B cell (primary cell): ENCODE measurements around the gene SMIM14. TPM values are rescaled to one million over a fixed set of nuclear protein-coding genes. Genes with fewer than 3 reads are reported as not detected.

Source experiments
- ATAC-seq: fragments of 200-7000 bp; cut with Tn5 transposase; one replicate; pipeline ENCODE4 v1.10.0; 2021; ENCODE audit warnings: low read depth, mild to moderate bottlenecking, moderate number of reproducible peaks, moderate library complexity
- CTCF ChIA-PET: fragments of 350-600 bp; sonication (Branson Sonifier 250); formaldehyde crosslinking; loops from one replicate; lab custom pipeline; 2021; ENCODE audit warnings: antibody characterized with exemption, inconsistent platforms; lab: Charles Lee
- POLR2A ChIA-PET: fragments of 350-600 bp; sonication (Branson Sonifier 250); formaldehyde crosslinking; loops from one replicate; lab custom pipeline; 2021; ENCODE audit warnings: antibody characterized with exemption; lab: Charles Lee
- DNase-seq: peaks from one replicate; pipeline ENCODE4 v3.0.0; 2013
- H2AFZ ChIP-seq: 2 replicates; pipeline ENCODE4 v1.6.1; 2012; ENCODE audit warnings: mild to moderate bottlenecking, low read depth, low read length; ENCODE audit not compliant: insufficient read depth, poor library complexity, severe bottlenecking
- H3K27ac ChIP-seq, 2 donors: 1 replicate in 1 of 2; 2 replicates in 1 of 2; pipeline ENCODE4 v1.5.1; 2012 to 2013; ENCODE audit warnings: low read length in 2 of 2, mild to moderate bottlenecking in 2 of 2, moderate library complexity in 1 of 2
- H3K27me3 ChIP-seq, 4 experiments: fragments of 200-600 bp in 1 of 4; sonication (generic) in 1 of 4; replicated peaks in 1 of 4; 1 replicate in 2 of 4; 2 replicates in 2 of 4; pipeline versions ENCODE4 v1.6.1 to v1.7.0; 2013 to 2016; ENCODE audit warnings: low read length in 3 of 4, mild to moderate bottlenecking in 2 of 4, mixed read lengths in 1 of 4, moderate library complexity in 1 of 4; ENCODE audit not compliant: insufficient read depth in 4 of 4, control insufficient read depth in 3 of 4; ENCODE audit errors: control extremely low read depth in 1 of 4
- H3K36me3 ChIP-seq, 2 experiments: replicated peaks in 1 of 2; 1 replicate in 1 of 2; 2 replicates in 1 of 2; pipeline versions ENCODE4 v1.6.1 to v1.7.1; 2013; ENCODE audit warnings: low read length in 1 of 2; ENCODE audit not compliant: insufficient read depth in 2 of 2, control insufficient read depth in 1 of 2; ENCODE audit errors: control extremely low read depth in 1 of 2, extremely low read depth in 1 of 2
- H3K4me1 ChIP-seq, 2 donors: fragments of 200-600 bp in 1 of 2; sonication (generic) in 1 of 2; 1 replicate in 1 of 2; 2 replicates in 1 of 2; pipeline versions ENCODE4 v1.5.1 to v1.6.1; 2013 to 2017; ENCODE audit warnings: low read length in 2 of 2; ENCODE audit not compliant: control insufficient read depth in 2 of 2, insufficient read depth in 2 of 2
- H3K4me2 ChIP-seq: replicated peaks from 2 replicates; pipeline ENCODE3; 2012; ENCODE audit warnings: mild to moderate bottlenecking, low read depth, low read length; ENCODE audit not compliant: poor library complexity, severe bottlenecking
- H3K4me3 ChIP-seq, 5 experiments: fragments of 200-600 bp in 1 of 5; sonication (generic) in 1 of 5; 1 replicate in 3 of 5; 2 replicates in 2 of 5; pipeline versions ENCODE4 v1.5.1 to v1.7.0; 2011 to 2016; ENCODE audit warnings: low read length in 4 of 5, mild to moderate bottlenecking in 4 of 5, low read depth in 2 of 5, control low read depth in 1 of 5, moderate library complexity in 1 of 5; ENCODE audit not compliant: insufficient read depth in 1 of 5; ENCODE audit errors: control extremely low read depth in 1 of 5, extremely low read depth in 1 of 5
- H3K79me2 ChIP-seq: fragments of 200-600 bp; sonication (generic); one replicate; pipeline ENCODE4 v1.6.0; 2016; ENCODE audit warnings: low read length; ENCODE audit not compliant: control insufficient read depth, insufficient read depth
- H3K9ac ChIP-seq: fragments of 200-600 bp; sonication (generic); 2 replicates; pipeline ENCODE4 v1.6.1; 2017; ENCODE audit warnings: mild to moderate bottlenecking, low read length, moderate library complexity
- H3K9me3 ChIP-seq, 3 donors: one replicate each; pipeline versions ENCODE4 v1.6.1 to v1.7.1; 2013; ENCODE audit warnings: low read length in 2 of 3; ENCODE audit not compliant: control insufficient read depth in 2 of 3, insufficient read depth in 1 of 3; ENCODE audit errors: control extremely low read depth in 1 of 3
- H4K20me1 ChIP-seq: 2 replicates; pipeline ENCODE4 v1.6.0; 2012; ENCODE audit warnings: mild to moderate bottlenecking, low read length; ENCODE audit not compliant: insufficient read depth, control insufficient read depth, poor library complexity, severe bottlenecking
- H3K27ac Mint-ChIP-seq: one replicate; pipeline ENCODE4 v1.8.0; 2021; ENCODE audit warnings: mixed read lengths
- H3K27me3 Mint-ChIP-seq: one replicate; pipeline ENCODE4 v1.8.0; 2021; ENCODE audit warnings: mixed read lengths
- H3K4me1 Mint-ChIP-seq: one replicate; pipeline ENCODE4 v1.8.0; 2021; ENCODE audit warnings: mixed read lengths
- H3K4me3 Mint-ChIP-seq: one replicate; pipeline ENCODE4 v1.8.0; 2021; ENCODE audit warnings: mixed read lengths
- H3K9me3 Mint-ChIP-seq: one replicate; pipeline ENCODE4 v1.8.0; 2022; ENCODE audit warnings: mixed read lengths; ENCODE audit not compliant: insufficient read depth
- EZH2 ChIP-seq: IDR thresholded peaks from 2 replicates; pipeline ENCODE4 v1.6.1; 2012; ENCODE audit warnings: borderline replicate concordance, low read depth, mild to moderate bottlenecking, moderate library complexity, low read length; ENCODE audit not compliant: insufficient read depth, poor library complexity, severe bottlenecking
- WGBS: methylation state at CpG from one replicate; pipeline ENCODE4 v1.1.5; 2013; ENCODE audit warnings: missing lambda C conversion rate; ENCODE audit not compliant: insufficient coverage; 5-methylcytosine and 5-hydroxymethylcytosine counted together
- intact Hi-C: fragments of 100-400 bp; cut with micrococcal nuclease; formaldehyde crosslinking; loops from one replicate; pipeline ENCODE4 v1.10.0; 2022
- polyA plus RNA-seq: library from polyadenylated mRNA; depleted of rRNA; stranded (reverse); fragments of >200 nt; gene quantifications from 2 replicates; pipeline ENCODE4 v1.2.3, GENCODE V29; 2012
- total RNA-seq, 2 donors: library from RNA; stranded (reverse); fragments of 120-200 nt in 1 of 2; gene quantifications; 1 replicate in 1 of 2; 2 replicates in 1 of 2; pipeline versions ENCODE4 v1.2.3 to v1.2.4, GENCODE V29; 2013 to 2022
- TF ChIP-seq, protein P1 (sequence below): fragments of 200-600 bp; IDR thresholded peaks from one replicate; pipeline ENCODE4 v1.8.0; 2022; ENCODE audit warnings: antibody characterized with exemption, mild to moderate bottlenecking

SMIM14 gene
- total and polyA plus RNA-seq, 2 donors (not counting 1 experiment from before 2014, with no cell fraction given), result 38.9 to 56.0 TPM

GRCh38 chr4:39524161-39524957 is 114.3 kb downstream of the SMIM14 start:
- peaks cover 21% of the 10 kb centered on the region for H3K4me1 Mint-ChIP-seq
- H3K4me3 Mint-ChIP-seq, result no peak overlapping the region
- POLR2A ChIA-PET, result interaction anchor here (0.5 to 0.7 kb wide), 4 partner anchors 34 to 807 kb away, joined by 3 to 5 read pairs (median 4); no protein-coding TSS in a partner anchor
- Histone ChIP-seq H3K27ac (no peak overlapping the region), H2AFZ (no peak overlapping the region), H3K9ac (no peak overlapping the region), H4K20me1 (no peaks in the 10 kb centered on the region), H3K27me3 (no peaks in the 10 kb centered on the region), H3K4me1 (peaks cover 14 to 15% of the 10 kb centered on the region in 2 donors), H3K36me3 (peaks cover 0 to 3% of the 10 kb centered on the region in 2 experiments), H3K4me3 (no peak overlapping the region), H3K9me3 (no peaks in the 10 kb centered on the region), H3K79me2 (peaks cover 48% of the 10 kb centered on the region), H3K4me2 (no peak overlapping the region)
- no peak for TF ChIP-seq EZH2
- TF ChIP-seq, protein P1, sequence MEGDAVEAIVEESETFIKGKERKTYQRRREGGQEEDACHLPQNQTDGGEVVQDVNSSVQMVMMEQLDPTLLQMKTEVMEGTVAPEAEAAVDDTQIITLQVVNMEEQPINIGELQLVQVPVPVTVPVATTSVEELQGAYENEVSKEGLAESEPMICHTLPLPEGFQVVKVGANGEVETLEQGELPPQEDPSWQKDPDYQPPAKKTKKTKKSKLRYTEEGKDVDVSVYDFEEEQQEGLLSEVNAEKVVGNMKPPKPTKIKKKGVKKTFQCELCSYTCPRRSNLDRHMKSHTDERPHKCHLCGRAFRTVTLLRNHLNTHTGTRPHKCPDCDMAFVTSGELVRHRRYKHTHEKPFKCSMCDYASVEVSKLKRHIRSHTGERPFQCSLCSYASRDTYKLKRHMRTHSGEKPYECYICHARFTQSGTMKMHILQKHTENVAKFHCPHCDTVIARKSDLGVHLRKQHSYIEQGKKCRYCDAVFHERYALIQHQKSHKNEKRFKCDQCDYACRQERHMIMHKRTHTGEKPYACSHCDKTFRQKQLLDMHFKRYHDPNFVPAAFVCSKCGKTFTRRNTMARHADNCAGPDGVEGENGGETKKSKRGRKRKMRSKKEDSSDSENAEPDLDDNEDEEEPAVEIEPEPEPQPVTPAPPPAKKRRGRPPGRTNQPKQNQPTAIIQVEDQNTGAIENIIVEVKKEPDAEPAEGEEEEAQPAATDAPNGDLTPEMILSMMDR, result no peak
- CTCF ChIA-PET, result interaction anchor here (0.6 to 1.0 kb wide), 4 partner anchors 16 to 133 kb away, joined by 3 to 4 read pairs (median 4); no protein-coding TSS in a partner anchor
- 100% methylated on average over 2 of the region's 7 CpGs for WGBS
- no peaks in the 10 kb centered on the region for H3K27me3 Mint-ChIP-seq
- ATAC-seq (no peak), DNase-seq (no peak)
- intact Hi-C loops, result no loop called here
- no peak overlapping the region for H3K27ac Mint-ChIP-seq
- no peaks in the 10 kb centered on the region for H3K9me3 Mint-ChIP-seq

DNA sequence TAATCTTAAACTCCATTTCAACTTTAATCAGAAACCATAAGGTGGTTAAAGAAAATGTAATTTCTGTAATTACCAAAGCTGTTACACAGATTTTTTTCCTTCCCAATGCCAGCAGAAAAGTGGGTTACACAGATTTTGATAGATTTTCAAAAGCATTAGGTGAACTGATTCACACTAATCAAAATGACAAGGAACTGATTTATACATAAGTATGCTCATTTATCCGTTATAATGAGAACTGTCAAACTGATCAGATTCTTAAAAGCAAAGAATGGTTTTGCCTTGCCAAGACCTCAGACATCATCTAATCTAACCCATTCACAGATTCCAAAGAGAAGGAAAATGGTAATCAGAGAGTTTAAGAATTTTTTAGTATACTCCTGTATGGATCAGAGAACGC is 116.6 kb downstream of the SMIM14 start:
- POLR2A ChIA-PET, result no interaction called here
- intact Hi-C loops, result no loop called here

More for the DNA sequence above, 116.6 kb downstream of the SMIM14 start:
- H3K4me1 Mint-ChIP-seq, result peaks cover 14% of the 10 kb centered on the region
- H3K27ac ChIP-seq, result no peak overlapping the region
- H3K4me3 ChIP-seq, result no peak overlapping the region
- no peaks in the 10 kb centered on the region for H3K27me3 Mint-ChIP-seq
- no peak overlapping the region for H3K27ac Mint-ChIP-seq
- no peak overlapping the region for H3K4me3 Mint-ChIP-seq
- no peaks in the 10 kb centered on the region for H4K20me1 ChIP-seq
- peaks cover 7 to 10% of the 10 kb centered on the region in 2 donors for H3K4me1 ChIP-seq
- ATAC-seq (no peak), DNase-seq (no peak)
- H3K9me3 ChIP-seq, result no peaks in the 10 kb centered on the region
- CTCF ChIA-PET, result interaction anchor here (0.6 to 0.9 kb wide), 2 partner anchors 53 to 803 kb away, joined by 3 to 4 read pairs; no protein-coding TSS in a partner anchor
- TF ChIP-seq, protein P1, result no peak
- no peak for TF ChIP-seq EZH2
- peaks cover 0 to 7% of the 10 kb centered on the region in 2 experiments for H3K36me3 ChIP-seq
- WGBS, result no CpG with 5 or more reads among the region's 2 CpGs
- H3K9ac ChIP-seq, result no peak overlapping the region
- peaks cover 49% of the 10 kb centered on the region for H3K79me2 ChIP-seq
- H3K9me3 Mint-ChIP-seq, result no peaks in the 10 kb centered on the region
- no peaks in the 10 kb centered on the region for H3K27me3 ChIP-seq
- no peak overlapping the region for H2AFZ ChIP-seq
- no peak overlapping the region for H3K4me2 ChIP-seq
